ENCODE results near the gene MYOG. TPM values are rescaled to one million over a fixed set of nuclear protein-coding genes. Genes with fewer than 3 reads are reported as not detected.

MYOG gene
- total and polyA plus RNA-seq, 2 of the 4 experiments (the other 2 are of a cell fraction), result not detected

- TF ChIP-seq ELK1 (IDR thresholded peaks at IDR 0.05; ENCODE audit: borderline replicate concordance, low read depth, low read length), result no peak
These were observed 32.1 kb upstream of the MYOG start (continued) for GRCh38 chr1:203117611-203118575.

All from IMR-90 (cell line).